Dermis microvascular lymphatic vessel endothelial cell (primary cell): Measurements from ENCODE around the gene PLEKHA1. TPM values are rescaled to one million over a fixed set of nuclear protein-coding genes. Genes with fewer than 3 reads are reported as not detected.

Experiments used
- DNase-seq, 2 donors: peaks; one replicate each; pipeline versions ENCODE4 v3.0.0 to v3.0.0-alpha.2; 2010; ENCODE audit warnings: low read depth in 2 of 2
- total RNA-seq: library from RNA; depleted of rRNA; stranded (reverse); fragments of >200 nt; gene quantifications from 2 replicates; pipeline ENCODE4 v1.2.1, GENCODE V29; 2014

PLEKHA1 gene
- total RNA-seq, 1 donor from 2014 or later = 21.7 TPM

GRCh38 chr10:122346326-122346950 is 28.1 kb upstream of the PLEKHA1 start:
- DNase-seq = no peak

- DNase-seq = no peak
Measured at GRCh38 chr10:122347170-122347841, 27.2 kb upstream of the PLEKHA1 start.

- no peak for DNase-seq
Measured at GRCh38 chr10:122348512-122348911, 26.0 kb upstream of the PLEKHA1 start.

GRCh38 chr10:122348935-122349361 is 25.6 kb upstream of the PLEKHA1 start:
- DNase-seq = no peak

- no peak for DNase-seq
Measured at GRCh38 chr10:122349758-122350369, 24.6 kb upstream of the PLEKHA1 start.

GRCh38 chr10:122350893-122351292 is 23.6 kb upstream of the PLEKHA1 start:
- DNase-seq = no peak

- no peak for DNase-seq
Measured at GRCh38 chr10:122352817-122353525, 21.5 kb upstream of the PLEKHA1 start.

- DNase-seq = no peak
Measured at GRCh38 chr10:122354383-122354782, 20.1 kb upstream of the PLEKHA1 start.

- no peak for DNase-seq
Measured at GRCh38 chr10:122357685-122358084, 16.8 kb upstream of the PLEKHA1 start.

- DNase-seq = no peak
Measured at GRCh38 chr10:122359621-122360020, 14.9 kb upstream of the PLEKHA1 start.

GRCh38 chr10:122361046-122361445 is 13.5 kb upstream of the PLEKHA1 start:
- no peak for DNase-seq

- no peak for DNase-seq
Measured at GRCh38 chr10:122362031-122362592, 12.4 kb upstream of the PLEKHA1 start.

- DNase-seq = peak in 1 of 2 donors; percentile 6
Measured at GRCh38 chr10:122362621-122363020, 11.9 kb upstream of the PLEKHA1 start.

GRCh38 chr10:122363311-122363710 is 11.2 kb upstream of the PLEKHA1 start:
- DNase-seq = no peak

- DNase-seq = no peak
Measured at GRCh38 chr10:122363722-122364463, 10.6 kb upstream of the PLEKHA1 start.

GRCh38 chr10:122368502-122369254 is 5.8 kb upstream of the PLEKHA1 start:
- peak; percentile 53 to 86 for DNase-seq

GRCh38 chr10:122373108-122373507 is 1.4 kb upstream of the PLEKHA1 start:
- no peak for DNase-seq

- no peak for DNase-seq
Measured at GRCh38 chr10:122373721-122374120, 787 bp upstream of the PLEKHA1 start.

- DNase-seq = peak; percentile 18 to 77
Measured at GRCh38 chr10:122374859-122375678, 561 bp downstream of the PLEKHA1 start.
